ENCODE measurements around the gene BRF1.
"Not testable (repeated sequence)": the region's sequence is repeated elsewhere in the genome, so short reads cannot be mapped to it uniquely, and the experiment has no call there.

The BRF1 gene

DNA sequence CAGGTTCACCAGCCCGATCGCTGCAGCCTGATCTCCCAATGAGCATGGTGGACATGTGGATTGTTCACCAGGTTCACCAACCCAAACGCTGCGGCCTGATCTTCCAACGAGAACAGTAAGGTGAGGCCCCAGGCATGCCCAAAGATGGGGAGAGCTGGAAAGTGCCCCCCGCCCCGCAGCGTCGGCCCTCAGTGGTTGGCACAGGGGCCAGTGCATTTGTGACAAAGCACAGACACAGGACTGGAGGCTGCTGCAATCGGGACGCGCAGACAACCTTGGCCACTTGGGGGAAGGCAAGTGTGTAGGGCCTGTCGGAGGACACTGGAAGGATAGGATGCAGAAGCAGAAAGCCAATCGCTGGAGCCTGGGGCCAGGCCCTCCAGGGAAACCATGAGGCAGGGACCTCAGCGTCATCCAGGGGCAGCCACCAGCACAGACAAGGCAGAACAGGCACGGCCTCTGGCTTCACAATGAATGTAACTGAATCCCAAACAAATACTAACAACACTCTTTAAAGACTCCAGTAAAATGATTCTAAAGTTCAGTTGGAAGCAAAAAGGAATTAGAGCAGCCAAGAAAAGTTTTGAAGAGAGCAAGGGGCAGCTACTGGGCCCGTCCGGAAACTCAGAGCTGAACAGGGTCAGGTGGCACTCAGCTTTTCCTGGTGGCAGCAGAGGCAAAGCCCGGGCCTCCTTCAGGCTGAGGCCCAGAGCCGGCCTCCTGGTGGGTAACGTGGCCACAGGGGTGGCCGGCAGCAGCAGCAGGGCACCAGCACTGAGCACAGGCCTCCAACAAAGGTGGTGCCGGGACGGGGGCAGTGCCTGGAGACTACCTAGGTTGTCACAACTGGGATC, 13.3 kb downstream of the BRF1 start:
- DNase-seq = no peak

DNA sequence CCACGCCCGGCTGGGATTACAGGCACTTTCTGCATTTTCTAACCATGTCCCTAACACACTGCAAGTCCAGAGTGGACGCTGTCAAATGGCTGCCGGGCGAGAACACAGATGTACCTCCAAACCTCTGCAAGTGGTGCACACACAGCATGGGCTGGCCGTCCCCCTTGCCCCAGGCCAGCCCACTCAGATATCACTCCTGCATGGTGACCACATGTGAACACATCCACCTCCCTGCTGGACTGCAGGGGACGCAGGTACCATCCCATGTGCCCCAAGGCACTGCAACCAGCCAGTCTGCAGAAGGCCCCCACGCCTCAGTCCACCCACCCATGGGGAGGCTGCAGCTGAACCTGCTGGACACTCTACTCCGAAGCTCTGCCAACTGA, 14.0 kb downstream of the BRF1 start:
- DNase-seq = no peak

- no peak for DNase-seq
Measured at GRCh38 chr14:105285174-105285573, 15.6 kb downstream of the BRF1 start.

DNA sequence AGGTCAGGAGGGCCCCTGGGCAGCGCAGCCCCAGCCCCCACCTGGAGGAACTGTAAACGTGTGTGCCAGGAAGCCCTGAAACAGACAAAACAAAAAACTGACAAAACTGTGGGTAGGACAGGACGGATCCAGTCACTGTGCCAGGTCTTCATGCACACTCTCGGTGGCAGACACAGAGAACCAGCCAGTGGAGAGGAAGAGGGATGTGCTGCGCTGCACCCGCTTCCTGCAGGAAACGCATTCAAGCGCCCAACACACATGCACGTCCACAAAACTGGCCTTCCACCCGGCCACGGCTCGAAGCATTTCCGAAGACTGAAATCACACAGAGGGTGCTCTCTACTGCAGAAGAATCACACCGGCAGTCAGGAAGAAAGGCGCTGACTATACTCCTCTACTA, 16.9 kb downstream of the BRF1 start:
- DNase-seq = no peak

GRCh38 chr14:105283028-105283427, 17.8 kb downstream of the BRF1 start:
- DNase-seq = no peak

- no peak for DNase-seq
Measured at GRCh38 chr14:105282098-105282725, 18.6 kb downstream of the BRF1 start.

DNA sequence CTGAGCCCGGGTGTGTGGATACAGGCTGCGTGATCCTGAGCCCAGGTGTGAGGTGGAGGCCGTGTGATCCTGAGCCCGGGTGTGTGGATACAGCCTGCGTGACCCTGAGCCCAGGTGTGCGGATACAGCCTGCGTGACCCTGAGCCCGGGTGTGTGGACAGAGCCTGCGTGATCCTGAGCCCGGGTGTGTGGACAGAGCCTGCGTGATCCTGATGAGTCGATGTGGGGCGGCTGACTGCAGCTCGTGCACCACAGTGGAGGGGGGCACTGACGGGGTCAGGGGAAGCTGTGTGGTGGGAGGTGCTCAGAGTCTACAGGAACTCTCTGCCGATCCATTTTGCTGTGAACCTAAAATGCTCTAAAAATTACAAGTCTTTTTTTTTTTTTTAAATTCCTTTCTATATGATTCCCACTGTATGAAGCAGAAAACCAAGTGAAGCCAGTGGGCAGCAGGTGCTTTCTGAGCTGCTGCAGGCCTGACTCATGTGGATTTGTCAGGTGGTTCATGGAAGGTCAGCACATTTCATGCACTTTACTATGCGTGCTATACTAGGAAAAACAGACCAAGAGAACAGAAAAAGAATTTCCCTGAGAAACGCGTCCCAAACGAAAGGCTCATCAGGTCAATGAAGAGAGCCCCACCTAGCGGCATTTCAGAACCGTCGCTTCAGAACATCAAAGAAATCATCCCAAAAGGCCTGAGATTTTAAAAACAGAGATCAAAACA, 19.3 kb downstream of the BRF1 start:
- no peak for DNase-seq

DNA sequence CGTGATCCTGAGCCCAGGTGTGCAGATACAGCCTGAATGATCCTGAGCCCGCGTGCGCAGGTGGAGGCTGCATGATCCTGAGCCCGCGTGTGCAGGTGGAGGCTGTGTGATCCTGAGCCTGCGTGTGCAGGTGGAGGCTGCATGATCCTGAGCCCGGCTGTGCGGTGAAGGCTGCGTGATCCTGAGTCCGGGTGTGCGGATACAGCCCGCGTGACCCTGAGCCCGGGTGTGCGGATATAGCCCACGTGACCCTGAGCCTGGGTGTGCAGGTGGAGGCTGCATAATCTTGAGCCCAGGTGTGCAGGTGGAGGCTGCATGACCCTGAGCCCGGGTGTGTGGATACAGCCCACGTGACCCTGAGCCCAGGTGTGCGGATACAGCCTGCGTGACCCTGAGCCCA, 20.3 kb downstream of the BRF1 start:
- DNase-seq = no peak

- DNase-seq = no peak
Measured at GRCh38 chr14:105279642-105280361, 21.0 kb downstream of the BRF1 start.

DNA sequence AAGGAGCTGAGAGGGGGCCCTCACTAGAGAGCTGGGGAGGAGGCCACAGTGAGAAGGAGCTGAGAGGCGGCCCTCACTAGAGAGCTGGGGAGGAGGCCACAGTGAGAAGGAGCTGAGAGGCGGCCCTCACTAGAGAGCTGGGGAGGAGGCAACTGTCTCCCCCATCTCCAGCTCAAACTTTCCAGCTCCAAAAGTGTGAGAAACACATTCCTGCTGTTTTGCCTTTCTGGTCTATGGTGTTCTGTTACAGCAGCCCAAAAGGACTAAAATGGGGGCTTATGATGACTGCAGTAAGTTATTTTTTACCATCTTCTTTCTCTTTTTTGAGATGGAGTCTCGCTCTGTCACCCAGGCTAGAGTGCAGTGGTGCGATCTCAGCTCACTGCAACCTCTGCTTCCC, 23.4 kb downstream of the BRF1 start:
- not testable (repeated sequence) for DNase-seq

- DNase-seq = no peak
Measured at GRCh38 chr14:105275267-105275946, 25.4 kb downstream of the BRF1 start.

- no peak for DNase-seq
Measured at GRCh38 chr14:105274637-105275036, 26.2 kb downstream of the BRF1 start.

DNA sequence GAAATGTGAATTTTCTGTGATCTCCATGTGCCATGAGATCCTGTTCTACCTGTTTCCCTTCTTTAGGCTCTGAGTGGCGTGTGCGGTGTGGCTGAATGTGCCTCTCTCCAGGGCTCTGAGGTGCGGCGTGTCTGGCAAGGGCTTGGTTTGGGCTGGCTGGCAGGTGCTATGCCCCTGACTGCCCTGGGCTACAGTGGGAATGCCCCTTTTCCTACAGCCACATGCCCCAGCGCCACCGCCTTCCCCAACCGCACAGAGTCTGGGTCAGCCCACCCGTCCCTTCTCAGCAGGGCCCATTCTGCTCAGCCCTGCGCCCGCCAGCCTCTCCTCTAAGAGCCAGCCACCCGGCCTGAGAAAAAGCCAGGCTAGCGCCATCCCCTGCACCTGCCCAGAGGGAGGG, 27.7 kb downstream of the BRF1 start:
- no peak for DNase-seq

- no peak for DNase-seq
Measured at GRCh38 chr14:105272623-105273022, 28.2 kb downstream of the BRF1 start.

DNA sequence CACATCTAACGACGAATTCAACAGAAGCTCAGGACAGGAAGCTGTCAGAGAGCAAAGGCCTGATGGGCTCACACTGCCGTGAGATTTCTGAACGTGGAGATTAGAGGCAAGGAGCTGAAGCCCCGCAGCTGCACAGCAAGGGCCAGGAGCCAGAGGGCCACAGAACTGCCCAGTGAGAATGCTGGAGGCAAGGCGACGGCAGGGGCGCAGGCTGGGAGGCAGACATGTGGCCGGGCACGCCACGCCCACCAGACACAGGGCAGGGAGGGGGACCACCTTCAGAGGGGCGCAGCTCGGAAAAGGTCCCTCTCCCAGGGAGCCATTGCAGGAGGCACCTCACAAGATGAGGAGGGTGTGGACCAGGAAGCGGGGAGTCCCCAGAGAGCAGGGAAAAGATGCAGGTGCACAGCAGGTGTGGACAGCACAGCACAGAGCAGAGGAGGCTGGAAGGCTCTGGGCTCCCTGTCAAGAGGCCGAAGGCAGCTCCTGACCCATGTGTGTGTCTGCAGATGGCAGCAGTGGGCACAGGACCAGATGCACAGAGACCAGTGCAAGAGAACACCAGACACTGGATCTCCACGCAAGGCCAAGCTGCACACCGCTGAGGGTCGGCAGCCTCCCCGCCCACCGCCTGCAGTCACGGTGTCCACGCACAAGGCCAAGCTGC, 29.4 kb downstream of the BRF1 start:
- no peak for DNase-seq

DNA sequence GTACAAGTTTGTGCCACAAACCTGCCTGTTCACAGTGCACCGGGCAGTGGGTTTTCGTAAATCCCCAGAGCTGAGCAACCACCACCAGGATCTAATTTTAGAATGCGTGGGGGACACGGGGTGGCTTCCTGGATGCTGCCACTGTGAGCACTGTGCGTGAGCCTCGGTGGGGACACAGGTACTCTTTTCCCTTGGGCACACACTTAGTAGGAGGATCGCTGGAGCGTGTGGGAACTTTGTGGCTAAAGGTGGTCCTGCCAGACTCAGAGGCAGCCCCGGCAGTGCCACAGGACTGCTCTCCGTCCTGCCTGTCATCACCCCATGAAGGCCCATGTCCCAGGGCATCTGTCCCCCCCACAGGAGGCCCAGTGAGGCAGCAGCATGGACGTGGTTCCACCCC, 31.4 kb downstream of the BRF1 start:
- no peak for DNase-seq

DNA sequence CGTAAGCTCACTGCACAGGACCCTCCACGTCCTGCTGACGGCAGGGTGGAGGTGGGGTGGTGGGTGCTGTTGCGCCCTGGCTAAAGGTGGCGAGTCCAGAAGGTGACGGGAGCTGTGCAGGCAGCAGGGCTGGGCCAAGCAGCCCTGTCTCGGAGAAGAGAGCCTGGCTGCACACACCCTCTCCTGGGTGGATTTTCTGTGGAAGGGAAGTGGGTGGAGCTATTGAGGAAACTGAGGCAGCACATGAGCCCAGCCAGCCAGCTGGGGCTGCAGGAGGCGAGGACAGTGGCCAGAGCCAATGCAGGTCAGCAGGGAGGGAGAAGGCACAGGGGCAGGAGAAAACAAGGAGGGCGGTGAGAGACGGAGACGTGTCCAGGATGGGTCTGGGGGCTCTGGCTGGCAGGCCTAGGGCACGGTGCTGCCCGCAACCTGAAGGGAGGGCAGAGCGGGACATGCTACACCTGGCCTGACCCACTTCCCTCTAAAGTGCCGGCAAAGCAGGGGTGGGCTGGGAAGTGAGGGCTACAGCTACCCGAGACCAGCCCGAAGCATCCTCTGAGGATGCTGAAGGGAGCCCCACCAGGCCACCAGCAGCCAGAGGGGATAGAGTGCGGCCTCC, 32.0 kb downstream of the BRF1 start:
- no peak for DNase-seq

- DNase-seq = no peak
Measured at GRCh38 chr14:105267820-105268548, 32.8 kb downstream of the BRF1 start.

DNA sequence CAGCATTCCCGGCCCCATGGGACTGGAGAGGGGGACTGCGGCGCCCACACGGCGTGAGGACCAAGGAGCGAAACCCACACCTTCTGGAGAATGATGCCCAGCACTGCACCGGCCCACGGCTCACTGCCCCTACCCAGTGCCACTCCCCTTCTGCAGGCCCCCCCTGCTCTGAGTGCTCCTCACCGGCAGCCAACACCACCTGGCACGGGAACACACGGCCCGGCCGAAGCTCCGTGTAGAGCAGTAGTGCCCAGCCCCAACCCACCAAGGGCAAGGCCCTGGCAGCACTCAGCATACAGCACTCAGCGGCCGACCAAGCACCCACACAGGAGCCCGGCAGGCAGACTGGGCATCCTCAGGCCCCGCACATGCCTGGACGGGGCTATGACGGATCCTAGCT, 39.0 kb downstream of the BRF1 start:
- DNase-seq = no peak

GRCh38 chr14:105260959-105261358, 39.8 kb downstream of the BRF1 start:
- DNase-seq = no peak

- DNase-seq = no peak
Measured at GRCh38 chr14:105258846-105259245, 42.0 kb downstream of the BRF1 start.

Data from activated effector memory CD4-positive, alpha-beta T cell treated with anti-CD3 and anti-CD28 coated beads, Interleukin-2, amount 50 U/mL, for 16 hours (primary cell).